Left ventricle myocardium inferior (tissue), 1 donor: Measurements from ENCODE around the gene IGFBPL1. TPM values are rescaled to one million over a fixed set of nuclear protein-coding genes. Genes with fewer than 3 reads are reported as not detected.

Experiments
- DNase-seq: peaks from one replicate; pipeline ENCODE4 v3.0.0-alpha.2; 2020
- H3K27ac ChIP-seq: fragments of 200-600 bp; replicated peaks from 2 replicates; pipeline ENCODE4 v1.8.0; 2021
- H3K27me3 ChIP-seq: fragments of 200-600 bp; 2 replicates; pipeline ENCODE4 v1.8.0; 2021; ENCODE audit warnings: low read depth
- H3K36me3 ChIP-seq: fragments of 200-600 bp; 2 replicates; pipeline ENCODE4 v1.8.0; 2021
- H3K4me1 ChIP-seq: fragments of 200-600 bp; 2 replicates; pipeline ENCODE4 v1.8.0; 2021
- H3K4me3 ChIP-seq: fragments of 200-600 bp; 2 replicates; pipeline ENCODE4 v1.8.0; 2021; ENCODE audit warnings: mild to moderate bottlenecking, moderate library complexity
- H3K9me3 ChIP-seq: fragments of 200-600 bp; replicated peaks from 2 replicates; pipeline ENCODE4 v1.8.0; 2021
- CTCF ChIP-seq: fragments of 200-600 bp; IDR thresholded peaks from 2 replicates; pipeline ENCODE4 v1.8.0; 2021; ENCODE audit warnings: antibody characterized with exemption, mild to moderate bottlenecking, borderline replicate concordance
- intact Hi-C: fragments of 100-400 bp; cut with micrococcal nuclease; formaldehyde crosslinking; loops from one replicate; pipeline ENCODE4 v1.11.0; 2022
- total RNA-seq: library from RNA; stranded (reverse); fragmentation: NEBNext Ultra II Directional; extraction: Animal tissue kit (Norgen Biotek cat#: 25700); gene quantifications from one replicate; pipeline ENCODE4 v1.2.1, GENCODE V29; 2021
- donor health status: DM: no; HTN: yes; CAD: no; lungs with severe emphysema.

Gene IGFBPL1
- total RNA-seq, 1 donor from 2014 or later: not detected

- Histone ChIP-seq H3K27ac (no peak overlapping the region), H3K27me3 (peaks cover 73% of the 10 kb centered on the region), H3K4me3 (no peak overlapping the region), H3K4me1 (peaks cover 4% of the 10 kb centered on the region), H3K9me3 (no peaks in the 10 kb centered on the region), H3K36me3 (no peaks in the 10 kb centered on the region)
- DNase-seq: no peak
- intact Hi-C loops: no loop called here
- no peak for TF ChIP-seq CTCF
Measured at GRCh38 chr9:38421498-38422211, 2.6 kb downstream of the IGFBPL1 start.

GRCh38 chr9:38419181-38419580 is 5.1 kb downstream of the IGFBPL1 start:
- H3K4me1 ChIP-seq: peaks cover 4% of the 10 kb centered on the region
- TF ChIP-seq CTCF: no peak
- peaks cover 73% of the 10 kb centered on the region for H3K27me3 ChIP-seq
- H3K9me3 ChIP-seq: no peaks in the 10 kb centered on the region
- H3K4me3 ChIP-seq: no peak overlapping the region
- intact Hi-C loops: no loop called here
- H3K36me3 ChIP-seq: no peaks in the 10 kb centered on the region
- DNase-seq: no peak
- H3K27ac ChIP-seq: no peak overlapping the region

- TF ChIP-seq CTCF: no peak
- no peaks in the 10 kb centered on the region for H3K9me3 ChIP-seq
- intact Hi-C loops: no loop called here
Measured at GRCh38 chr9:38418366-38418765, 5.9 kb downstream of the IGFBPL1 start.

GRCh38 chr9:38417003-38417945 is 7.0 kb downstream of the IGFBPL1 start:
- Histone ChIP-seq H3K36me3 (no peaks in the 10 kb centered on the region), H3K9me3 (no peaks in the 10 kb centered on the region), H3K27me3 (peaks cover 72% of the 10 kb centered on the region), H3K27ac (no peak overlapping the region), H3K4me1 (no peaks in the 10 kb centered on the region), H3K4me3 (no peak overlapping the region)
- DNase-seq: no peak
- peak; percentile 34 for TF ChIP-seq CTCF
- intact Hi-C loops: no loop called here

More at GRCh38 chr9:38418366-38418765, 5.9 kb downstream of the IGFBPL1 start:
- Histone ChIP-seq H3K36me3 (no peaks in the 10 kb centered on the region), H3K27ac (no peak overlapping the region), H3K4me1 (no peaks in the 10 kb centered on the region), H3K4me3 (no peak overlapping the region), H3K27me3 (peaks cover 72% of the 10 kb centered on the region)
- DNase-seq: no peak

GRCh38 chr9:38416461-38416860 is 7.8 kb downstream of the IGFBPL1 start:
- no peak for TF ChIP-seq CTCF
- peaks cover 69% of the 10 kb centered on the region for H3K27me3 ChIP-seq
- no peak for DNase-seq
- no peaks in the 10 kb centered on the region for H3K36me3 ChIP-seq
- no peak overlapping the region for H3K27ac ChIP-seq
- H3K4me1 ChIP-seq: no peaks in the 10 kb centered on the region
- no peaks in the 10 kb centered on the region for H3K9me3 ChIP-seq
- no peak overlapping the region for H3K4me3 ChIP-seq
- intact Hi-C loops: no loop called here
